ENCODE results near the gene TCF7L2. TPM values are rescaled to one million over a fixed set of nuclear protein-coding genes. Genes with fewer than 3 reads are reported as not detected.
"Not testable (repeated sequence)": the region's sequence is repeated elsewhere in the genome, so short reads cannot be mapped to it uniquely, and the experiment has no call there.

TCF7L2 gene
- total RNA-seq, 1 experiment from 2014 or later = 2.6 TPM

DNA sequence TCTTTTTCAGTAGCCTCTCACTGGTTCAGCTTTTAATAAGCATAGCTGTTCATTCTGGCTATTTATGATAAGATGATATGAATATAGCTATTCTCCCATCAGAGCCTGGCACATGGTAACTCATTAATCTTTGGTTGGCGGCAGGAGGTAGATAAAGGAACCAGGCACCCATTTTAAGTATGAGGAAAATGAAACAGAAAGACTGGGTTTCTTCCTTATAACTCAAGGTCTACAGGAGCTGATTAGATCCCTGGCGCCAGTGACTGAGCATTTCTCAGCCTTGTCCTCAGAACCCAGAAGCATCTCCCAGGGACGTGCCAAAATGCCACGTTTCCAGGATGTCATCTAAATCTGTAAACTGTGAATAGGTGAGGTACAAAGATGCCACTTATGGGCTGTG lies 141.9 kb downstream of the TCF7L2 start:
- no peak for DNase-seq (ENCODE audit: low read depth)

DNA sequence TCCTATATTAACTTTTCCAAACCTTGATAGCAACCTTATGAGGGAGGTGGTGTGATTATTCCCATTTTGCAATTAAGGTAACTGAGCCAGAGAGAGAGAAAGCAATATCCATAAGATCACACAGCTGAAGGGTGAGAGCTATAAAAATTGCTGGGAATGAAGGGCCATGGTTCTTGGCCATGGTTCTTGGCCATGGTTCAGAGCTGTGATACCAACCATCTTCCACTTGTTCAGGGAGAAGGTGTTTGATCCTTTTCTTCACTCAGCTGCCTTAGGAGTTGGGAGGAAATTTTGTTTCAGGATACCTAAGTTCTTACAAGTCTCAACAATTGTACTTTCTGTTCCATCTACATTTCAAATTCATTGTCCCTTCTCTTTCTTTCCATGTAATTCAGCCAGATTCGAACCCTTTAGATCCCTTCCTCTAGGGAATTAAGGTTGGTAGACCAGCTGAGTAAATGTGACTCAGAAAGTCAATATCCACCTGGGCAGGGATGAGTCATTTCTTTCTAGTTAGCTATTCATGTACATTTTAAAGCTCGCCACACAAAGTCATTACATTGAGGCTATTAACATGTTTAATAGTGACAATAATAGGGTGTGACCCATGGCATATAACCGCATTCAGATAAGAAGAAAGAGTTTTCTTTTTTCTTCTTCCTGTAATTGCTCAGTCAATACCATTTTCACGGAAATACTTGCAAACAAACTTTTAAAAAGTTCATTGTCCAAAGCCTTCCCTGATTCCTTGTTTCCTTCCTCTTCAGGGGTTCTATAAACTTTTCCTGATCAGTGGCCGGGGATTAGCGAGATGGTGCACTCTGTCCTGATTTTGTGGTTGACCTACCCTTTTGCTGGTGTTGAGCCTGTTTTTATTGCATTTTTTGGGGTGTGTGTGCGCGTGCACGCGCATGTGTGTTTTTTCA lies 143.4 kb downstream of the TCF7L2 start:
- DNase-seq (ENCODE audit: low read depth) = peak; percentile 71

DNA sequence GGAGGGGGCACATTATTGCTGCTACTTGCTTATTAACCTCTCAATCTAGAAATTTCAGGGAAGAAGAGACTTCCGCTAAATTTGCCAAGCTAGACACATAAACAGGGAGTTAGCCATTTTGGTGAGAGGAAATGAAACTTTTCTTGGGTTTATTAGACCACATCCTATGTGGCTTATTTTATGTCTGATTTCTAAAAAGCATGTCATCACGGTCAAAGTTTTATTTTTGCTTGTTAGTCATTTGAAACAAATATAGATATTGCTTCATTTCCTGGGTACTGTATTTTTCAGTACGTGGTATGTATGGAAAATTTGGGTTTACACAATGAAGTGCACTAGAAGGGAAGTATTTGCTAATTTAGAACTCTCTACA lies 144.1 kb downstream of the TCF7L2 start:
- peak; percentile 22 for DNase-seq (ENCODE audit: low read depth)

DNA sequence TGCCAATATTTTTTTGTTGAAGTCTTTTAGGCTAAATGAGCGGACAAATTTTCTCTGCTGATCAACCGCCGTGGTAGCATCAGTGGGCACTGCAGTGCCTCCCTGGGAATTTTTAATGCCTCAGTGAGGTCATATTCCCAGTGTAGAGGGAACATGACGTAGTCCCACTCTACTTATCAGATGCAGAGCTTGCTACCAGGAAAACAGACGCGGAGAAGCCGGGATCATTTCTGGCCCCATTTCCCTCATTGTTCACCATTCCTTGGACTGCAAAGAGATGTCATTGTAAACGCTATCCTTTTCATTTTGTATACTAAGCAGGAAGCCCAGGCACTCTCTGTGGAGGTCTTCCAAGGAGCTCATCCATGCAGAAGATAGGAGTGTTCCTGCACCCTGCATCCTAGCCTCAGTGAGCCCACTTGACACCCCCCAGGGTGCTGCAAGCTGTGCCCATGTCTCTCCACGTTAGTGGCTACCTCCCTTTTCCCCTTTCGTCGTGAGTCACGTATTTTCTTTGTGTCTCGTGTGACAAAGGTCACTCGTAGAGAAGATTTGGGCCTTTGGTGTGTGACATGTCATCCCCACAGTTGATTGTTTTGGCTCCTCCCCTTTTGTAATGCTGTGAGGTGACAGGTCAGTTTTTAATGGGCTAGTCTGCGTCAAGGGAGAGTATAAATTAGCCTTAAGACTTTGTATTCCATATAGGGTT lies 145.5 kb downstream of the TCF7L2 start:
- no peak for DNase-seq (ENCODE audit: low read depth)

DNA sequence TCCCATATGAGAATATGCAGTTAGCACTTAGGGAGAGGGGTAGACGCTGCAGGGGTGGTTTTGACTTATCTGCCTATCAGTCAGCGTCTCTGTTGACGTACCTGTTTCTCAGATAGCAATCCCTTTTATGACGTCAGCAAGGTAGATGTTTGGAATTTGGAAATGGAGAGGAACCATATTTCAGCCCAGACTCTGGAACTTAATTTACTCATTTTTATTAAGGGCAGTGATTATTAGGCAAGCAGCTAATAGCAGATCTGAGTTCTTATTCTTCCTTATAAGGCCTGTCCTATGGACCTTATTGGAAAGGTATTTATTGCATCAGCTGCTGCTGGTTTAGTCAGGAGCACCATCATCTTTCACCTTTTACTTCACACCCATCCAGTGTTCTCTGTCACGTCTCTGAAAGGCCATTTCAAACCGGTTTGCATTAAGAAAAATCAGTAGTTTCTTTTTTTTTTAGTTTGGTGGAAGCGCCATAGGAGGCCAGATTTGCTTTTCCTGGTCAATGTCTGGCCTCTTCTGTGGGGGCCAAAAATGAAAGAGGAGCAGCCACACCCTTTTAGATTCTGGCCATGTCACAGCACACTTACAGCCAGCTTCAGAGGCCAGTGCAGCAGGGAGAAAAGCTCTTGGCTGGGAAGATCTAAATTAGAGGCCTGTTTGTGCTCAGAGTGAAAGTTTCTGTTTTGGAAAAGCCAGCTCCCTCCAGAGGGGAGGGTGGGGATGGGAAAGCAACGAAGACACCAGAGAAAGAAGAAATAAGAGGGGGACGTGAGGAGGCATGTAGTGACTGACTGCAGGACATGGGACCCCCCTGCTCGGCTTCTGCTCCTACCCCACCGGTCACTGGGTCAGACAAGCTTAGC lies 146.3 kb downstream of the TCF7L2 start:
- no peak for DNase-seq (ENCODE audit: low read depth)

DNA sequence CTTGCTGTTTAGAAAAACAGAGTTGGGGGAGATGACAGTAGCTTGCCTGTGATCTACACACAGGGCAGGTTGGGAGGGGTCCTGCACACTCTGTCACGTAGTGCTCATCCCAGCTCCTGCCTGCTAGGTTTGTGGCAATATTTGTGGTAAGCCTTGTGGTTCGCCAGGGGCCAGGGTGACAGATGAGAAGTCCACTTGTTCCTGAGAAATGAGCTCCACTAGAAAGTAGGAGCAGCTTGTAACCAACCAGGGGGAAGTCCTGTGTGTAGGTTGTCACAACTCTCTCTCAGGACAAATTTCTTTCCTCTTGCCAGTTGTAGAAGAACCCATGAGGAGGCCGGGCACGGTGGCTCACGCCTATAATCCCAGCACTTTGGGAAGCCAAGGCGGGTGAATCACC lies 147.0 kb downstream of the TCF7L2 start:
- no peak for DNase-seq (ENCODE audit: low read depth)

DNA sequence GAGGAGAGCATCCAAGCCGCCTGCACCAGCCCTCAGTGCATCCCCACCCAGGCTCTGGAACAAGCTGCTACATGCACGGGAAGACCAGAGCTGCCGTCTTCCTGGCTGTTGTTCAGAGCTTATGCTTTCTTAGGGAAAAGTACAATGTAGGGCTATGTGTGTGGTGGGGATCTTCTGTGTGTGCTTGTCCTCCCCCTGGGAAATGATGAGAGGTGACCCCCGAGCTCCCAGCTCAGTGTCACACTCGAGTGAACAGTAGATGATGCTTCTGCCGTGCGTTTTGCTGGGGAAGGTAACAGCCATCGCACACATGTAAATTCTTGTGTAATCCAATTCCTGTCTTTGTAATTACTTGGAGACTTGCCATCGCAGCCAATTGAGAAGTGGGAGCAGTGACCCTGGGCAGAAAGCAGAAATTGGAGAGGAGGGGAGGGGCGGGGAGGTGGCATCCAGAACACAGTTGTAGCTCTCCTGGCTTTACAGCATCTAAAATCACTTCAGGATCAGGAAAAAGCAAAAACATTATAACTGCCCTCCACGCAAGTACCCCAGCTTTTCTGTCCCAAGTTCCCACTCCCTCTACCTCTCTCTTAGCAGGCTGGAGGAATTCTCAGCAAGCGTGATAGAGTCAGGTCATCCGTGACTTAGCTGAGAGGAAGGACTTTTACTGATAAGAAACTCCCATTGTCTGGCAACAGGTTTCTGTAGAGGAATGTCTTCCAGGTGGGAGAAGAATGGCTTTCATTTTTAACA lies 149.6 kb downstream of the TCF7L2 start:
- DNase-seq (ENCODE audit: low read depth) = no peak

DNA sequence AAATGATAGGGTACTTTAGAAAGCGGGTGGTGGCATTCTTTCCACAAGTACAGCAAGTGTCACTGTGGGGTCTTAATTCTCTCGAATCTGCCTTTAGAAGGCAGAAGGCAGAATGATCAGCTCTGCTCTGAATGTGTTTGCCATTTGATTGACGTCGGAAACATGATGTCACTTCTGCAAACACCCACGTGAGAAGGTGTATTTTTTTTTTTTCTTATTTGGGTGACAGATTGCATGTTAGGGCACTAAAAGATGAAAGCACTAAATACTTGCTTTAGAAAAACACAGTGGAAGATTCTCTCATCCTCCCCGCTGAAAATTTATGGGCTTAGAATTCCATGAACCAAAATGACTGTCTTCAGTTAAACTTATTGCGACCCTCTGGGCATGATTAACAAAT lies 150.2 kb downstream of the TCF7L2 start:
- no peak for DNase-seq (ENCODE audit: low read depth)

DNA sequence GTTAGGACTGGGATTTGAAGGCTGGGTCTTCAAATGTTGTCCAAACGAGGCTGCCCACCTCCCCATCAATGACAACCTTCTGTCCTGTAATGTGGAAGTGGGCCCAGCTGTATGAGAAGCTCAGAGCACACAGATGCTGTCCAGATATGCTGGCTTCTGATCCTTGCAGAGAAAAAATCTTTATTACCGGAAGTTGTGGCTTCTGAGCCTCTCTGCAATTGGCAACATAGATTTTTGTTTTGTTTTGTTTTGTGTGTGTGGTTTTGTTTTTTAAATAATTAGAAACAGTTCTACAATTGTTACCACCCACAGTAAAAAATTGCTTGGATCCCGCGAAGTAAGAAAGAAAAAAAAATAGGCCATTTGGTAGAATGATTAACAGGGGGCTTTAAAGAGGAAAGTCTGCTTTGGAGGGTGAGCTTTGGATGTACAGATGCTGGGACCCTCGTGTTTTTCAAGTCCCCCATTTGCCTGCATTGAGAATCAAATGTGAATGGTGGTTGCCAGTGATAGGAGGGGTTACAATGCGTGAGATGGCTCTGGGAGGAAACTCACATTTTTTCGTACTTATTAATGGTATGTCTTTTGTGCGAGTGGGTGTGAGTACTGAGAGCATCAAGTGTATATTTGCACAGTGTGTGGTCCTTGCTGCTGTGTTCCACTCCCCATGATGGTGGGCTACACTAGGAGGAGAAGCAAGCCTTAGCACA lies 153.2 kb downstream of the TCF7L2 start:
- peak; percentile 55 for DNase-seq (ENCODE audit: low read depth)

DNA sequence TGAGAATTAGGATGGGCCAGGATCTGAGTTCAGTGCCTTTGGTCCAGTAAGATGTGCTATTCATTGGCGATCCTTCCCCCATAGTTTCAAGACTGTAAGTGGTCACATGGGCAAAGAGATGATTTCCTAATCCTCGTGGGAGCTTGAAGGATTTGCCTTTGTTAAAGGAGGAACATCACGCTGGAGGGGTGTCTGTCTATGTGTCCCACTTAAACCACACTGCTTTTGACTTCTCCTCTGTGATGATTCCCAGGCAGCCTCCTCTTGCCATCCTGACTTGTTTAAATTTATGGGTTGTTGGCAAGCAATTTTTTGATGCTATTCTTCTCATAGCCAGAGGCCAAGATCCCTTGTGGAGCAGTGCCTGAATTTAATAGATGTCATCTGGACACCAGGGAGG lies 154.0 kb downstream of the TCF7L2 start:
- no peak for DNase-seq (ENCODE audit: low read depth)

DNA sequence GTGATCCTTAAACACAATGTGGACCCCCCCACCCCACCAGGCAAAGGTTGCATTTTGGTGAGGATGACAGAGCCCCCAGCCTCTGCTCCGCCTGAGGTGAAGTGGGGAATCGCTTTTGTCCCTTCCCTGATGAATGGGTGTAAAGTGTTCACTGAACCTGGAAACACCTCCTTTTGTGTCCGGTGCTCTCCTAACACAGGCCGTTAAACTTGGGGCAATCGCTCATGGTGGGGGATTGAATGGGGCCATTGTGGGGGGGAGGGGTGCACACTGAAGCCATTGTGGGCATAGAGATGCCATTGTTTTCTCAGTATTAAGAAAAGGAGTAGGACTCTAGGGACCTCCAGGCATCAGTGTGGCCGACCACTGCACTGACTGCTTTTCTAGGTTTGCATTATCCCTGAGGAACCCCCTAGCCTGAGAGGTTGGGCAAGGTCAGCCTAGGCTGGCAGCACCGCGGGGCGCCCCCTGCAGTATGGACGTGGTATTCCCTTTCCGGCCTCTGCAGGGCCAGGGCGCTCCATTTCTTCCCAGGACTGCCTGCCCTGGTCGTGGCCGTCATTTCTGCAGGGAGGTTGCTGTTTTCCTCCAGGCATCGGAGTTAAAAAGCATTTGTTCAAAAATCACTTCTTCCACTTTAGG lies 158.3 kb downstream of the TCF7L2 start:
- DNase-seq (ENCODE audit: low read depth) = no peak

DNA sequence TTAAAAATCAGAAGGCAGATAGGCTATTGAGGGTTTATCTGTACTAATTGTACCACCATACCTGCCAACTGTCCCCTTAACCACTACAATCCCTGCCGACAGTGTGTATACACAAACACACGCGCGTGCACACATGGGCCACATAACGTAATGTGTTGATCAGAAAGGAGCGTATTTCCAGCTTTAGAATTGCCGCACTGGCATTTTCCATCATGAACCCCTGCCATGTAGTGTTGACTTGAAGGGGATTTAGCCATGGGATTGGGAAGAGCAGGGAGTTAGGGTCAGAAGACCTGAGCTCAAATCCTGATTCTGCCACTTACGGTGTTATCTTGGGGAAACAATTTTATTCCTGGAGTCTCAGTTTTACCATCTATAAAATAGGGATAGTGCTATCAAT lies 158.9 kb downstream of the TCF7L2 start:
- DNase-seq (ENCODE audit: low read depth) = no peak

DNA sequence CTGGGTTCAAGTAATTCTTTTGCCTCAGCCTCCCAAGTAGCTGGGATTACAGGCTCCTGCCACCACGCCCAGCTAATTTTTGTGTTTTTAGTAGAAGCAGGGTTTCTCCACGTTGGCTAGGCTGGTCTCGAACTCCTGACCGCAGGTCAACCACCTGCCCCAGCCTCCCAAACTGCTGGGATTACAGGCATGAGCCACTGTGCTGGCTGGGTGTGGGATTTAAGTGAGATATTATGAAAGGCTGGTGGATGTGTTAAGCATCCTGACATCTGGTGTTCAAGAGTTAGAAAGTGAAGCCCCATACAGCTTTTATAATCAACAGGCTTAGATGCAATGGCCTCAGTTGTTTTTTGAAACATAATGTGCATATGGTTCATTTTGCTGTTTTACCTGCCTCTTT lies 159.4 kb downstream of the TCF7L2 start:
- not testable (repeated sequence) for DNase-seq (ENCODE audit: low read depth)

DNA sequence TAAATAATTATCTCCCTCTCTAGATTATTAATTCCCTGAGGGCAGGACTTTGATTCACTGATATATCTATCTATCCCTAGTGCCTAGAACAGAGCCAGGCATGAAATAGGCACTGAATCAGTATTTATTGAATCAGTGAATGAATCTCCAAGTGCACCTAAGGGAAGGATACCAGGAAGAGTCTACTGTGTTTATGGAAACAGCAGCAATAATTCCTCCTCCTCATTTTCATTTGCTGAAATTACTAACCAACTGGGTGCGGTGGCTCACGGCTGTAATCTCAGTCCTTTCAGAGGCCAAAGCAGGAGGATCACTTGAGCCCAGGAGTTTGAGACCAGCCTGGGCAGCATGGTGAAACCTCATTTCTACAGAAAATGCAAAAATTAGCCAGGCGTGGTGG lies 161.2 kb downstream of the TCF7L2 start:
- no peak for DNase-seq (ENCODE audit: low read depth)

DNA sequence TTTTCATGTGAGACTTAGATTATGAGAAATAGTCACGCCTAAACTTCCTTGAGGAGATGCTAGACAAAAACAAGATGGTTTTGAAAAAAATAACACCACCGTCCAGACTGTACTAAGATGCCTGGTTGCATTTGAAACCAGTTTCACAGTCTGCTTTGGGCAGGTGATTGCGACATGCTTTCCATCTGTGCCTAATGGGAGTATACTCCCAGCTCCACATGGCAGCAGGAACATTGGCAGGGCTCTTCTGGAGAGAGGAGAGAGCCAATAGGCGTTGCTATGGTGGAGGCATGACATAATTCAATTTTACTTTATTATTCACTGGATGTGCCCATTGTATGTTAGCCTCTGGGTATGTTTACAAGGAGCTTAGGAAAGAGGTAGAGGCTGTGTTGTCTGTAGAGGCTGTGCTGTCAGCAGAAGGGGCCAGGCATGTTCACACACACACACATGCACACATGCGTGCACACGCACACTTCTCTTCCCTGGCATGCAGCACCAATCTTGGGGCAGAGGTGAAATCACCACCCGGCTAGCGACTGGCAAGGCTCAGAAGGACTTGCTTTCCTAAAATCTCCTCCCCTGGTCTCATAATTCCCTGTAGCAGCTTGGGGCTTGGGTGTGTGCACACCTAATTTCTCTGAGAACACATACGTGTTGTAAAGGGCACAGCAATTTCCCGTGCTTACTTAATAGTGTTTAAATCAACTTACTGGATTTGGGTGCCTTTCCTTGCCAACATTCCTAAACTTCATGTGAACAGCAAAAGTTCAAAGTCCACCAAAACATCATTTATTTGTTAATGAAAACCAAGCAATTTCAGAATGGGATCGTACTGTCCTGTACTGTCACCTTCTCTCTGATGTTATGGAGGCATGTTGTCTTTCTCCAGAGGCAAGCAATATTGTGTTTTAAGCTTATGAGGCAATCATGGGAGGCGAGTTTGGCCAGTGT lies 162.1 kb downstream of the TCF7L2 start:
- no peak for DNase-seq (ENCODE audit: low read depth)

DNA sequence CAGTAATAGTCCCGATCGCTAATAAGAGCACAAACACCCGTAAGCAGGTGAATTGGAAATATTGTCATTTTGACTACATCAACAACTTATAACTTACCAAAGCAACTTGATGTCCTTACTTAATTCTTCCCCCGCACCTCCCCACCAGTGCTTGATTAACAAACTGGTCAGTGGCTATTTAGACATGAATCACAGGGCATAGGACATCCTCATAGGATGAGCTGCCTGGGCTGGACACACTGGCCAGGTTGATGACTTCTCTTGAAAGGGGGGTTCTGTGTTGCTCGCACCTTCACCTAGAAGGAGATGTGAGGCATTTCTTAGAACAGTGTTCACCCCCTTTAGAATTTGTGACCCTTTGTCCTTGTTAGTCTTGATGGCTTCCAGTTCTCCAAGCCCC lies 163.2 kb downstream of the TCF7L2 start:
- no peak for DNase-seq (ENCODE audit: low read depth)

DNA sequence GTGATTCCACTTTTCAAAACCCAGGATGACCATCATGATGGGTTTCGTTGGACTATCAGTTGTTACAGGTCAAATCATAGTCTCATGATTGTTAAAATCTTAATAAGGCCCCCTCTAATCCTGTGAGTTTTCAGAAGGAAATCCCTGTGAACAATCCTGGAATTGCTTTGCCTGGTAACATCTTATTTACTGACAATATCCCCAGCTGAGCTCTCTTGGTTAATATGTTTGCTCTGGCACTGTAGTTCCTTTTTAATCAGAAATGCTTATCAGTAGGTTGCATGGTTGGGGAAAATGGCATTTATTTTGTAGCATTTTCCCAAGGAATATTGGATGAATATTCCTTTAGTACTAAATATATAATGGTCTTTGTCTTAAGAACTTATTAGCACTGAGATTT lies 163.9 kb downstream of the TCF7L2 start:
- DNase-seq (ENCODE audit: low read depth) = no peak

DNA sequence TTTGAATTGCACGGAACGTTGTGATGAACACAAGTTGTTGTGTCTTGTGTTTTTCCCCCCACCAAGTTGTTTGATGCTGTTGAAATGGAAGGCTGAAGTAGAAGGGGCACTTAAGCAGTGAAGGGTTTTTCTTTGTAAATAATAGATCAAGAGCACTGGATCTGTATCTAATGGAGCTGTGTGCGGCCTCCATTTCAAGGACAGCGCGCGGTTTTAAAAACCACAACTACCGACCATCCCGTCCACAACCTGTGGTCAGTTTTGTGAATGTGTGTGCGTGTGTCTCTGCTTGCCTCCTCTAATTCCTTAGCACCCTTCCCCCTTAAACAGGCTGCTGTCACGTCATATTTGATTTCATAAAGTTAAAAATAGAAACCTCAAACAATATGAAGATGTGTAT lies 165.5 kb downstream of the TCF7L2 start:
- DNase-seq (ENCODE audit: low read depth) = no peak

DNA sequence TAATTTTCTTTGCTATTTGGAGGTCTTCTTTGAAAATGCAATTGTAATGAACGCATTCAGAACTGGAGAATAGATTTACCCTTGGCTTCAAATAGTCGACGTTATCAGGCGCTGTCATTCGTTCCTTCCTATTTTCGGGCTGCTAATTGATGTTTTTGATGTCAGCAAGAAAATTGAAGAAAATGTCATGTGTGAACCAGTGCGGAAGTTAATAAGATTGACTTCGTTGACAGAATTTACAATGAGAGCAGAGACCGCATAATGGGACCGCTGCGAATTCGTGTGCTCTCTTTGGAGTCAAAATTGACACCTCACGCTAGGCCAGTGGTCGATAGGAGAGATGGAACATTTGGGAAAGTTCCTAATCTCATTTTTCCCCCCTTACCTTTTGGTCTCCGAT lies 168.8 kb downstream of the TCF7L2 start:
- no peak for DNase-seq (ENCODE audit: low read depth)

All from M059J (cell line).